ENCODE results near the gene TARBP1.
A peak's percentile ranks its signal among the peaks of the same experiment; 100 is the strongest.
"Not testable (repeated sequence)": the region's sequence is repeated elsewhere in the genome, so short reads cannot be mapped to it uniquely, and the experiment has no call there.

The TARBP1 gene

GRCh38 chr1:234504969-234505768, 26.2 kb upstream of the TARBP1 start:
- no peak for DNase-seq (ENCODE audit: low spot score)

- DNase-seq (ENCODE audit: low spot score), result not testable (repeated sequence)
Measured at GRCh38 chr1:234504251-234504650, 25.3 kb upstream of the TARBP1 start.

- no peak for DNase-seq (ENCODE audit: low spot score)
Measured at GRCh38 chr1:234503193-234504050, 24.4 kb upstream of the TARBP1 start.

- no peak for DNase-seq (ENCODE audit: low spot score)
Measured at GRCh38 chr1:234502785-234503184, 23.8 kb upstream of the TARBP1 start.

GRCh38 chr1:234500269-234500668, 21.3 kb upstream of the TARBP1 start:
- DNase-seq (ENCODE audit: low spot score), result no peak

- no peak for DNase-seq (ENCODE audit: low spot score)
Measured at GRCh38 chr1:234499943-234500245, 20.9 kb upstream of the TARBP1 start.

- peak; percentile 79 for DNase-seq (ENCODE audit: low spot score)
Measured at GRCh38 chr1:234499119-234499942, 20.4 kb upstream of the TARBP1 start.

GRCh38 chr1:234498448-234499118, 19.6 kb upstream of the TARBP1 start:
- DNase-seq (ENCODE audit: low spot score), result no peak

- no peak for DNase-seq (ENCODE audit: low spot score)
Measured at GRCh38 chr1:234497589-234497988, 18.6 kb upstream of the TARBP1 start.

- DNase-seq (ENCODE audit: low spot score), result no peak
Measured at GRCh38 chr1:234495231-234495990, 16.4 kb upstream of the TARBP1 start.

- no peak for DNase-seq (ENCODE audit: low spot score)
Measured at GRCh38 chr1:234494049-234494448, 15.1 kb upstream of the TARBP1 start.

- no peak for DNase-seq (ENCODE audit: low spot score)
Measured at GRCh38 chr1:234490793-234491479, 12.0 kb upstream of the TARBP1 start.

- no peak for DNase-seq (ENCODE audit: low spot score)
Measured at GRCh38 chr1:234489698-234490077, 10.7 kb upstream of the TARBP1 start.

- no peak for DNase-seq (ENCODE audit: low spot score)
Measured at GRCh38 chr1:234489007-234489697, 10.2 kb upstream of the TARBP1 start.

- DNase-seq (ENCODE audit: low spot score), result no peak
Measured at GRCh38 chr1:234488054-234489006, 9.4 kb upstream of the TARBP1 start.

- DNase-seq (ENCODE audit: low spot score), result no peak
Measured at GRCh38 chr1:234486858-234487840, 8.2 kb upstream of the TARBP1 start.

GRCh38 chr1:234484991-234485739, 6.2 kb upstream of the TARBP1 start:
- DNase-seq (ENCODE audit: low spot score), result no peak
